ENCODE results near the gene SUCLG2.

SUCLG2 gene

GRCh38 chr3:67418426-67419217 is 235.8 kb downstream of the SUCLG2 start:
- Histone ChIP-seq H3K4me3 (ENCODE audit: low read length) (no peak overlapping the region), H3K9me2 (replicated peaks; ENCODE audit: insufficient read depth, low read length) (no peaks in the 10 kb centered on the region), H4K20me1 (ENCODE audit: insufficient read depth, low read length) (no peaks in the 10 kb centered on the region), H3K79me2 (ENCODE audit: low read length) (no peaks in the 10 kb centered on the region), H3K9me3 (replicated peaks; ENCODE audit: insufficient read depth, low read length) (no peaks in the 10 kb centered on the region), H3K36me3 (replicated peaks; ENCODE audit: insufficient read depth, low read length) (no peaks in the 10 kb centered on the region), H3K27ac (ENCODE audit: low read length) (no peak overlapping the region), H3K9ac (ENCODE audit: low read length) (no peak overlapping the region), H3K4me2 (ENCODE audit: low read depth, low read length) (no peak overlapping the region), H3K4me1 (ENCODE audit: low read length) (no peaks in the 10 kb centered on the region), H2AFZ (ENCODE audit: low read length) (no peak overlapping the region), H3F3A (ENCODE audit: insufficient read depth, low read length) (no peaks in the 10 kb centered on the region), H3K27me3 (replicated peaks; ENCODE audit: insufficient read depth, low read length) (no peaks in the 10 kb centered on the region)
- DNase-seq = no peak
- TF ChIP-seq CTCF (IDR thresholded peaks at IDR 0.05; ENCODE audit: low read length) (no peak), EZH2phosphoT487 (IDR thresholded peaks at IDR 0.05; ENCODE audit: low read length) (no peak), EZH2 (optimal IDR thresholded peaks at IDR 0.05; ENCODE audit: low read depth, low read length) (no peak)

GRCh38 chr3:67416703-67417102 is 237.7 kb downstream of the SUCLG2 start:
- Histone ChIP-seq H4K20me1 (ENCODE audit: insufficient read depth, low read length) (no peaks in the 10 kb centered on the region), H3K9me3 (replicated peaks; ENCODE audit: insufficient read depth, low read length) (no peaks in the 10 kb centered on the region), H3K4me2 (ENCODE audit: low read depth, low read length) (no peak overlapping the region), H3K4me3 (ENCODE audit: low read length) (no peak overlapping the region), H3K27ac (ENCODE audit: low read length) (no peak overlapping the region), H3K36me3 (replicated peaks; ENCODE audit: insufficient read depth, low read length) (no peaks in the 10 kb centered on the region), H3F3A (ENCODE audit: insufficient read depth, low read length) (no peaks in the 10 kb centered on the region), H2AFZ (ENCODE audit: low read length) (no peak overlapping the region), H3K27me3 (replicated peaks; ENCODE audit: insufficient read depth, low read length) (no peaks in the 10 kb centered on the region), H3K9me2 (replicated peaks; ENCODE audit: insufficient read depth, low read length) (no peaks in the 10 kb centered on the region), H3K9ac (ENCODE audit: low read length) (no peak overlapping the region), H3K79me2 (ENCODE audit: low read length) (no peaks in the 10 kb centered on the region), H3K4me1 (ENCODE audit: low read length) (no peaks in the 10 kb centered on the region)
- no peak for DNase-seq
- TF ChIP-seq EZH2phosphoT487 (IDR thresholded peaks at IDR 0.05; ENCODE audit: low read length) (no peak), EZH2 (optimal IDR thresholded peaks at IDR 0.05; ENCODE audit: low read depth, low read length) (no peak), CTCF (IDR thresholded peaks at IDR 0.05; ENCODE audit: low read length) (no peak)

- Histone ChIP-seq H3K4me1 (ENCODE audit: low read length) (no peaks in the 10 kb centered on the region), H4K20me1 (ENCODE audit: insufficient read depth, low read length) (no peaks in the 10 kb centered on the region), H2AFZ (ENCODE audit: low read length) (no peak overlapping the region), H3K9ac (ENCODE audit: low read length) (no peak overlapping the region), H3K79me2 (ENCODE audit: low read length) (no peaks in the 10 kb centered on the region), H3K4me2 (ENCODE audit: low read depth, low read length) (no peak overlapping the region), H3K9me2 (replicated peaks; ENCODE audit: insufficient read depth, low read length) (no peaks in the 10 kb centered on the region), H3K4me3 (ENCODE audit: low read length) (no peak overlapping the region), H3K27me3 (replicated peaks; ENCODE audit: insufficient read depth, low read length) (no peaks in the 10 kb centered on the region), H3K27ac (ENCODE audit: low read length) (no peak overlapping the region), H3K9me3 (replicated peaks; ENCODE audit: insufficient read depth, low read length) (no peaks in the 10 kb centered on the region), H3F3A (ENCODE audit: insufficient read depth, low read length) (no peaks in the 10 kb centered on the region), H3K36me3 (replicated peaks; ENCODE audit: insufficient read depth, low read length) (no peaks in the 10 kb centered on the region)
- no peak for DNase-seq
- no peak for TF ChIP-seq EZH2phosphoT487 (IDR thresholded peaks at IDR 0.05; ENCODE audit: low read length)
- TF ChIP-seq EZH2 (optimal IDR thresholded peaks at IDR 0.05; ENCODE audit: low read depth, low read length) = no peak
- no peak for TF ChIP-seq CTCF (IDR thresholded peaks at IDR 0.05; ENCODE audit: low read length)
Measured at GRCh38 chr3:67415511-67415910, 238.9 kb downstream of the SUCLG2 start.

Data from MM.1S (cell line).